ENCODE measurements around the gene CFAP65. TPM values are rescaled to one million over a fixed set of nuclear protein-coding genes. Genes with fewer than 3 reads are reported as not detected.

Gene CFAP65
- total RNA-seq, 1 donor from 2014 or later: not detected

DNA sequence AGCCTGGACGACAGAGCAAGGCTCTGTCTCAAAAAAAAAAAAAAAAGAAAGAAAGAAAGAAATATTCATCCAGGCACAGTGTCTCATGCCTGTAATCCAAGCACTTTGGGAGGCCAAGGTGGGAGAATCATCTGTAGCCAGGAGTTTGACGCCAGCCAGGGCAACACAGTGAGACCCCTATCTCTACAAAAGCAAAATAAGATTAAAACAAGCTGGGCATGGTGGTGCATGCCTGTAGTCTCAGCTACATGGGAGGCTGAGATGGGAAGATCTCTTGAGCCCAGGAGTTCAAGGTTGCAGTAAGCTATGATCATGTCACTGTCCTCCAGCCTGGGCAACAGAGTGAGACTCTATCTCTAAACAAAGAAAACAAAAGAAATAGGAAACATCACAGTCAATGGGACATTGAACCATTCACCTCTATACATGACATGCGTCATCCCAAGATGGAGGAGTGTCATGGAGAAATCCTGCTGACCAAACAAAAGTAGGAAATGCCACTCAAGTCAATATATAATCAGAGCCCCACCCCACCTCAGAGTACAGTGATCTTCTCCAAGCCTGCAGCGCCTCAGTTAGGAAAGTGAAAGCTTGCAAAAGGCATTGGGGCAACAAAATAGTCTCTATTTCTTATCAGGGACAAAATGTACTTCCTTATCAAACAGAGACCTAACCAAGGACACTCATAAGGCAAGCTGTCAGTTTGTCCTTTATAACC, 66.1 kb downstream of the CFAP65 start:
- DNase-seq (ENCODE audit: low spot score): no peak

DNA sequence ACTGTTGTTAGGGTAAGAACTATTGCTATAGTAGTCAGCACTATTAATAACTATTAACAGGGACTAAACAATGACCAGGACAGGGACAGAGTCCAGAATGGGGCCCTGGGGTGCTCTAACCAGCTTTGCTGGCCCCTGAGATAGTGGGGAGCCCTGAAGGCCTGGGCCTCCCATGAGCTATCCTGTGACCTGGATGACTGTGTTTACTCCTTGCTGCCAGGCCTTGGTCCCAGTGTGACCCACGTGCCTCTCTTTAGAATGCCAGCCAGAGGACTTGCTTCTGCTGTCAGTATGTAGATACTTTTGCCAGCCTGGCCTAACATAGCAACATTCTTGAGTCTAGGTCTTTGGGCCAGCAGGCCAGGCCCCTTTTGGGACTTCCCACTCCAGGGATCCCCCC, 70.4 kb downstream of the CFAP65 start:
- no peak for DNase-seq (ENCODE audit: low spot score)

DNA sequence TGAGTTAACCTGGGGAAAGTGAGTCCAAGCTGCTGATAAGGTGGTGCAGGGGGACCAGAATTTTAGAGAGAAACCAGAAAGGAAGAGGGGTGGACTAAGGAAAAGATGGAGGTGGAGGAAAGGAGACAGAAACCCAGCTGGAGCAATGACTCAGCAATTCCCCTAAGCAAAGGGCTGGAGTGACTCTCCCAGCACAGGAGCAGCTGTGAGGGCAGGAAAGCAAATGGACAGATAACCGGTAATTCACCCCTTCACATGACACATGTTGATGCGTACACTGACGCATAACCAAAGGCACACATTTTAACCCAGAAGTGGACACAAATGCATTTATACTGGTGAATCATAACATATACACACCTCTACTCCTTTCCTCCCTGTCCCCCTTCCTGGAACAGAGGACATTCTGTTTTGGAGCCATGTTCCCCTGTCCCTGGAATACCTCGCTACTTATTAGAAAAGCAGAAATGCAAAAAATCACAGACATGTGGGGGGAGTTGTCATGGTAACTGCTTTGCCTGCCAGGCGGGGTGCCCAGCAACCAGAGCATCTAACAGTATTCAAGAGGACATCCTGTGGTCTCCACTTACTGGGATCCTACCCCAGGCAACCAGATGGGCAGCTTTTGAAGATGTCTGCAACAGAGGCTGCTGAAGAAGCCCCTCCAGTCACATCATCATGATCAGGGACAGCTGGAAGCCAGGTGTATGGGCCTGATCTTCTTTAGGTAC, 77.1 kb downstream of the CFAP65 start:
- no peak for DNase-seq (ENCODE audit: low spot score)

DNA sequence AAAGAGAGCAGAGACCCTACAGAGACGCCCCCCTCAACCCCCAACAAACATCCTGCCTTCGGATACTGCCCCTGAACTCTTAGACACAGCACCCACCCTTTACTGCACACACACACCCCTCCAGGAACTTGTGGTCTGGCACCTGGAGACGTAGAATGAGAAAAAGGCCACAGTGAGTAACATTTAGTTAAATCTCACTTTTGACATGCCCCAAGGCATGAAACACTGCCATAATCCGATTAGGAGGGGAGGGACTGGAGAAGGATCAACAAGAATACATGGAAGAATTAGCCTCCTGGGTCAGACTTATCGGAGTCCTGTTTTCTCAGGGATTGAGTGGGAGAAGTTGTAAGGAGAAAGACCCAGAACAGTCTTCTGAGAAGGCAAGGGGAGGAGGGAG, 77.7 kb downstream of the CFAP65 start:
- DNase-seq (ENCODE audit: low spot score): no peak

DNA sequence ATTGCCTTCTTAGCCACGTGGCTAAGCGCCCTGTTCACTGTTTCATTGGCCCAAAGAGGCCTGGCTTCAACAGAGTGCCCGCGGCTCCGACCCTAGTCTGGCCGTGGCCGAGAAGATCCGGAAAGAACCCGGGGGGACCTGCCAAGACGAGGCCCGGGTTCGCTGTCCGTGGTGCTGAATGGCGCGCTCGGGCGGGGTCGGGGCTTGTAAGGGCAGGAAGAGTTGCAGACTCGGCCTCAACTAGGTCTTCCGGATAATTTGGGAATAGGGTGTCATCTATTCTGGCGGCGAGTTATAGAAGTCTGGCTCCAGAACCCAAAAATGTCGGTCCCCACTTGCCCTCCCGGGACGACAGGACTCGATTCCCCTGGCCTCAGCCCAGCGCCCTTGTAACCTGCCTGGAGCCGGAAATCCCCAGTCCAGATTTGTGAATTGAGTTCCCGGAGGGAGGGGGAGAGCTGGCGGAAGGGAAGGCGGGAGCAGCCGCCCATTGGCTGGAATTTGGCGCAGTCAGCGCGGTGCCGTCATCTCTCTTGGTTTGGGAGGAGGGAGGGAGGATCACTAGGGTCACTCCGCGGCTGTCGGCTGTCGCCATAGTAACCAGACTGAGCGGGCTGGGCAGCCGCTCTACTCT, 78.3 kb downstream of the CFAP65 start:
- DNase-seq (ENCODE audit: low spot score): peak; percentile 65

DNA sequence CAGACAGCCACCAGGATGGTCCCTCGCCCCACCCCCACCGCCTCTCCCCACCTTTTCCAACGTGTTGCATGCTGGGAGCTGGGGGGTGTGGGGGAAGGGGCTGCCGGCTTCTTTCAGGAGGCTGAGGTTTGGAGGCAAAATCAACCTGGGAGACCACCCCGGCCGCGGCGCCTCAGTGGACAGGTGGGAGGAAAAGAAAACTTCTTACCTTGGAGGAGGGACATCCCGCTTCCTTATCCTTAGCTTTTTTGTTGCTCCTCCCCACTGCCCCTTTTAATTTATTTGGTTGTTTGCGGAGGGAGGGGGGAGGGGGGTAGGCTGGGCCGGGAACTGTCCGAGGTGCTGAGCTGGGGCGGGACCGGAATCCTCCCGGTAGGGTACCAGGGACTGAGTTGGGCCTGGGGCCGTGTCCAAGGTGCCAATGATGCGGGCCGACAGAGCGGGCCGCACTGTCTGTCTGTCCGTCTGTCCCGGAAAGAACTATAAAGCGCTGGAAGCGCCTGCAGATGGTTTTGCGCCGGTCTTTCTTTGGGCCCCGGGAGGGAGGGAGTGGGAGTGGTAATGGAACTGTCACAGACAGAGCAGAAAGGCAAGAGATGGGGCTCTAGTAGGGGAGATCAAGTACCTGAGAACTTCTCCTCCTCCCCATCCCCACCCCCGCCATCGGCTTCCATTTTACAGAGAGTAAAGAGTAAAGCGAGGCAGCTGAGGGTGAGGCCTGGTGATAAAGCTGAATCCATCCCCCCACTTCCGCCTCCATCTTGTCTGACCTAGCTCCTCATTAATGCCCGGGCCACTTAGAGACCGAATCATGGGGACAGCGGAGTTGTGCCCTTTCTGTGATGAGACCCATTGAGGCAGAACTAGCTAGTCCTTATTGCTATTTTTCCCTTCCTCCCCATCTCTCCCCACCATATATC, 79.4 kb downstream of the CFAP65 start:
- DNase-seq (ENCODE audit: low spot score): no peak

DNA sequence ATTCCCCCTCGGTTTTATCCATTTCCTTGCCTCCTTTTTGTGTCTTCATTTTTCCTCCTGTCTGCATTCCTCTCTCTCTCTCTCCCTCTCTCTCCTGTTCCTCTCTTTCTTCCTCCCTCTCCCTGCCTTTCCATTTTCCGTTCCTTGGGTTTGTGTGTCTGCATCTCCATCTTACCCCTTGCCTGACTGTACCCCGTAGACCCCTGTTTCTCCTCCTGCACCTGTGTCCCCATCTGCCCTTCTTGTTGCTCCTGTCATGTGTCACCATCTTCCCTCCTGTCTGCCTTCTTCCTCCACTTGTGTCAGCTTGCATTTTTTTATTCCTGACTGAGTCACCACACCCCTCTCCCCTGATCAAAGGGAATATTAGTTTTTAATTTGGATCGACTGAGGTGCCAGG, 80.1 kb downstream of the CFAP65 start:
- no peak for DNase-seq (ENCODE audit: low spot score)

DNA sequence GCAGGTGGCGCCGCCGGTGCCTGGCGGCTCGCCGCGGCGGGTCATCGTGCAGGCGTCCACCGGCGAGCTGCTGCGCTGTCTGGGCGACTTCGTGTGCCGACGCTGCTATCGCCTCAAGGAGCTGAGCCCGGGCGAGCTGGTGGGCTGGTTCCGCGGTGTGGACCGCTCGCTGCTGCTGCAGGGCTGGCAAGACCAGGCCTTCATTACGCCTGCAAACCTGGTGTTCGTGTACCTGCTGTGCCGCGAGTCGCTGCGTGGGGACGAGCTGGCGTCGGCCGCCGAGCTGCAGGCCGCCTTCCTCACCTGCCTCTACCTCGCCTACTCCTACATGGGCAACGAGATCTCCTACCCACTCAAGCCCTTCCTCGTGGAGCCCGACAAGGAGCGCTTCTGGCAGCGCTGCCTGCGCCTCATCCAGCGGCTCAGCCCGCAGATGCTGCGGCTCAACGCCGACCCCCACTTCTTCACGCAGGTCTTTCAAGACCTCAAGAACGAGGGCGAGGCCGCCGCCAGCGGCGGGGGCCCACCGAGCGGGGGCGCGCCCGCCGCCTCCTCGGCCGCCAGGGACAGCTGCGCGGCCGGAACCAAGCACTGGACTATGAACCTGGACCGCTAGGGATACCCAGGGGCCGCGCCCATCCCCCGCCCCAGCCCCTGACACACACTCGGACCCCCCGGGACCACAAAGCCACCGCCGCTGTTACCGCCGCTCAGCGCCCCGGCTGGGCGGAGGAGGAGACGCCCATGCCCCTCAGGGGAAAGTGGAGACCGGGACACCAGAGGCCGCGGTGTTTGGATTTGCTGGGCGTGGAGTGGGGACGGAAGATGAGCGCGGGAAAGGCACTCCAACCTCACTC, 80.8 kb downstream of the CFAP65 start:
- DNase-seq (ENCODE audit: low spot score): no peak

DNA sequence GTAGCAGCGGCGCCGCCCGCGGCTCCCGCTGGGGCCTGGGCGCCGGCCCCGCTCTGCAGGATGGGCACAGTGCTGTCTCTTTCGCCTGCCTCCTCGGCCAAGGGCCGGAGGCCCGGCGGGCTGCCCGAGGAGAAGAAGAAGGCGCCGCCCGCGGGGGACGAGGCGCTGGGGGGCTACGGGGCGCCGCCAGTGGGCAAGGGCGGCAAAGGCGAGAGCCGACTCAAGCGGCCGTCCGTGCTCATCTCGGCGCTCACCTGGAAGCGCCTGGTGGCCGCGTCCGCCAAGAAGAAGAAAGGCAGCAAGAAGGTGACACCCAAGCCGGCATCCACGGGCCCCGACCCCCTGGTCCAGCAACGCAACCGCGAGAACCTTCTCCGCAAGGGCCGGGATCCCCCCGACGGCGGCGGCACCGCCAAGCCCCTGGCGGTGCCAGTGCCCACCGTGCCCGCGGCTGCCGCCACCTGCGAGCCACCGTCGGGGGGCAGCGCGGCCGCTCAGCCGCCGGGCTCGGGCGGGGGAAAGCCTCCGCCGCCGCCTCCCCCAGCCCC, 81.5 kb downstream of the CFAP65 start:
- no peak for DNase-seq (ENCODE audit: low spot score)

DNA sequence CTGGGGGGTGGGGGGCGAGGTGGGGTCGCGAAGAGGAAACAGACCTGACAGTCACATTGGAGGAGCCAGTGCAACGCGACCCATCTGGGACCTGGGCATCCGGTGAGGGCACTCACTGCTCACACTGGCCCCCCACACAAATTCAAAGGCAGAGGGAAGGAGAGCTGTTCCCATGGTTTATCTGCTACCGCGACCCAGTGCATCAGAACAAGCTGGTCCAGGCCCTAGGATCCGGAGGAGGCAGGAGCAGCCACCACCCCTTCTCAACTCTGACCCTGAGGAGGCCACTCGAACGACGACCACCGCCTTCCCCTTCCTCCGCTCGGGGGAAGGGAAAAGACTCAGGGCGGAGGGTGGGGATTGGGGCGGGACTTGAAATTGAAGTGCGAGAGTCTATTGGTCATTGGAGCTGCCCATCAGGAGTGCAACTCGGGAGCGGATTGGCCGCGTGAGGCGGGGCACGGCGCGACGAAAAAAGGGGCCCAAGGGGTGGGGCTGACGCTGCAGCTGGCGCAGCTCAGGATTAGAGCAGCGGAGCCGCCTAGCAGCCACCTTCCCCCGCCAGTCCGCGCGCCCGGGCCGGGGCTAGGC, 82.1 kb downstream of the CFAP65 start, which contains the start of gene CDK5R2:
TSS of gene CDK5R2 (plus strand) at position 526 of the 591 bp plus-strand sequence. CDS start 155 bp downstream, outside the sequence.
- DNase-seq (ENCODE audit: low spot score): peak; percentile 83

DNA sequence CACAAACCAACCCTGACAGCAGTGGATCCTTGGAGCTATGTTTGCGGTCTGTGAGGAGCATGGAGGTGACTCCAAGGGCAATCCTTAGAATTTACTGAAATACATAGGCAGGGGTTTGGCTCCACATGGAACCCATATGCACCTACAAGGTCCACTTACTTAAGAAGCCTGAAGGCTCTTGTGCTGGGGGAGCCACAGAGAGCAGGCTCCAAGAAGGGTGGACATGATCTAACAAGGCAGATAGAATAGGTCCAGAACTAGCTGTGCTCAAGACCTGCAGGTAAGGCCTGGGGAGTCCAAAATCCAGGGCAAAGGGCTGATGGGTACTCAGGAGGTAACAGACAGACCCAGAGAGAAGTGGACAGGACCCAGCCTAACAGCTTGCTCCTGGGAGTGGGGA, 83.0 kb downstream of the CFAP65 start:
- no peak for DNase-seq (ENCODE audit: low spot score)

DNA sequence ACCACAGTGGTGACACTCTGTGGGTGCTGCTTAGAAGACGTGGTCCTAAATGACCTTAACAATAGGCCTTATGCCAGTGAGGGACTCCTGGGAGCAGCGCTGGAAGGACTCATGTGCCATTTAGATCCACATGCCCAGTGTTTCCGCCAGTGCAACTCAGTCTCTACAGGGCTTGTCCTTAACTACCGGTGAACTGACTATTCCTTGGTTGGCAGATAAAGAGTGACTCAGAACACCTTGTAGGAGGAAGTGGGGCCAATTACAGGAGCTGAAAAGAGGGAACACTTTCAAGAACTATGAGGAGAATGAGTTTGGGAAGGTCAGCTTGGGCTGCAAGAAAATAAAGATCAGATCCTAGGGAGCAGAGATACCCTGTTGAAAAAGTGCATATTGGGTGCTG, 83.6 kb downstream of the CFAP65 start:
- no peak for DNase-seq (ENCODE audit: low spot score)

DNA sequence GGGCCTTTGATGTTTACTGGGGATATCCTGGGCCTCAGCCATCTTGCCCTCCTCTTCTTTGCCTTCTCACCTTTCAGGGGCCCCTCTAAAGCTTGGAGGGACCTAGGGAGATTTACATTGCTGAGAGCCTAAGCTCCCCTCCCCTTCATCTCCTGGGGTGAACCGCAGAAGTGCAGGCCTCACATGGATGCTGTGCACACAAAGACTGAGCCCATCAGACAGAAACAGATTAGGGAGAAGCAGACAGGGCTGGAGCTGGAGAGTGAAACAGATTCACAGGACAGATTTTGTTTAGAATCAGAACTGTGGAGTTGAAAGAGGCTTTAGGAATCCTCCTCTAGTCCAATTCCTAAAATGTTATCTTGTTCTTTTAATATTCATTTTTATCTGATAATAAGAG, 85.3 kb downstream of the CFAP65 start:
- no peak for DNase-seq (ENCODE audit: low spot score)

DNA sequence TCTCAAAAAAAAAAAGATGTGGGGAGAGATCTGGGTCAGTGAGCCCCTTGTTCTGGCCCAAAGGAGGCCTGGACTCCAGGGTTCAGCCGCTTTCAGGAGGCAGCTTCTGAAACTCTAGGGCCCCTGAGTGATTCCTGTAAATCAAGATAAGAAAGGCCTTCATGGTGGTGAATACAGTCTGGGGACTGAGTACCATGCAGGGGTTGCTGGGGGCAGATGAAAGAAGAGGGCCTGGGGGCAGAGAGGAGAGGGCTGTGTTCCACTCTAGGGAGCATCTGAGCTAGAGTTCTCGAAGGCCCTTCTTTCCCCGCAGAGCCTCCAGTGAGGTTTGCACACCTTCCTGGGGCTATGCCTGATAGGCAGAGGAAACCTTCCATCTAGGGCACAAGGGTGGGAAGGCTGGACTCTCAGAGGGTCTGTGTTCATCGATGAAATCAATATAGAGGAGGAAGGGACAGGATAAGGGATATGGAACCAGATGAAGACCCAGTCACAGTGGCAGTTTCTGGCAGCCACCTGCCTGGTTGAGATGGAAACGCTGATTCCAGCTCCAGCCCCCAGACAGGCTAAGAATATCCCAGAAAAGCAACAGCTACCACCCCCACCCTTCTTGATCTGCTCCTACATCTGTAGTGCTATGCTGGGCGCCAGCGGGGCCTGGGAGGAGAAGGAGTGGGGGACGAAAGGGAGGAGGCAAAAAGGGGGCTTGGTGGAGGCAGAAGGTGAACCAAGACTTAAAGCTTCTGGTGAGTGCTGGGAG, 86.6 kb downstream of the CFAP65 start:
- no peak for DNase-seq (ENCODE audit: low spot score)

DNA sequence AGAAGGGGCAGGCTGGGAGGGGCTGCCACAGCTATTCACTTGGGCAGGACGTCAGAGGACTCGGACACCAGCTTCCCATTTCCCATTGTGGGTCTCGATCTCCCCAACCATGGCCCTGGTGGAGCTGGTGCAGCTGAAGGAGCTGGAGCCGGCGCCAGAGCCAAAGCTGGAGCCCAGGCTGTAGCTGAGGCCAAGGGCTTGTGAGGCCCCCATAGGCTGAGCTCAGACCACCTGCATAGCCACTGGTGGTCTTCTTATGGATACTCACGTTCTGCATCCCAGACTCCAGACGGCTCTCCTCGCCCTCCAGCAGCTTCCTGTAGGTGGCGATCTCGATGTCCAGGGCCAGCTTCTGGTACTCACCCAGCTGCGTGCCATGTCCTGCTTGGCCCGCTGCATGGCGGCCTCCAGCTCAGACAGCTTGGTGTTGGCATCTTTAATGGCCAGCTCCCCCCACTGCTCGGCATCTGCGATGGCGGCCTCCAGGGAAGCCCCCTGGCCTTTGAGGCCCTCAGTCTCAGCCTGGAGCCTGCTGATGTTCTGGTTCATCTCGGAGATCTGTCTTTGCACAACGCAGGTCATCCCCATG, 87.9 kb downstream of the CFAP65 start:
- DNase-seq (ENCODE audit: low spot score): no peak

Measured in ureter (tissue), 1 donor.